Liver (tissue), 9 donors: Measurements from ENCODE around the gene ARID3A. TPM values are rescaled to one million over a fixed set of nuclear protein-coding genes. Genes with fewer than 3 reads are reported as not detected.
"Not testable (repeated sequence)": the region's sequence is repeated elsewhere in the genome, so short reads cannot be mapped to it uniquely, and the experiment has no call there.

Source experiments
- DNase-seq: peaks from one replicate; pipeline ENCODE4 v3.0.0-alpha.2; 2017; ENCODE audit warnings: low spot score
- H3K27ac ChIP-seq, 2 donors: one replicate each; pipeline ENCODE4 v1.7.0; 2013; ENCODE audit warnings: inconsistent platforms in 2 of 2, low read length in 2 of 2, control low read depth in 1 of 2, low read depth in 1 of 2, mild to moderate bottlenecking in 1 of 2
- H3K27me3 ChIP-seq, 4 donors: one replicate each; pipeline versions ENCODE4 v1.6.1 to v1.7.0; 2013; ENCODE audit warnings: low read length in 3 of 4, inconsistent platforms in 1 of 4, mild to moderate bottlenecking in 1 of 4, moderate library complexity in 1 of 4; ENCODE audit not compliant: control insufficient read depth in 4 of 4, insufficient read depth in 4 of 4
- H3K36me3 ChIP-seq, 4 donors: one replicate each; pipeline versions ENCODE4 v1.6.1 to v1.7.0; 2013; ENCODE audit warnings: low read length in 3 of 4, mild to moderate bottlenecking in 3 of 4, low read depth in 1 of 4, moderate library complexity in 1 of 4; ENCODE audit not compliant: control insufficient read depth in 4 of 4, insufficient read depth in 3 of 4
- H3K4me1 ChIP-seq, 4 donors: one replicate each; pipeline versions ENCODE4 v1.6.1 to v1.7.0; 2013; ENCODE audit warnings: low read length in 3 of 4, mild to moderate bottlenecking in 3 of 4, moderate library complexity in 1 of 4; ENCODE audit not compliant: control insufficient read depth in 4 of 4, insufficient read depth in 4 of 4
- H3K4me3 ChIP-seq, 3 donors: one replicate each; pipeline versions ENCODE4 v1.6.1 to v1.7.0; 2013; ENCODE audit warnings: low read length in 3 of 3, control low read depth in 1 of 3, low read depth in 1 of 3, mild to moderate bottlenecking in 1 of 3
- H3K9ac ChIP-seq, 2 donors: one replicate each; pipeline ENCODE4 v1.7.0; 2013; ENCODE audit warnings: low read length in 2 of 2, mild to moderate bottlenecking in 2 of 2, moderate library complexity in 2 of 2, control low read depth in 1 of 2, low read depth in 1 of 2
- H3K9me3 ChIP-seq, 4 donors: one replicate each; pipeline versions ENCODE4 v1.6.1 to v1.7.0; 2013; ENCODE audit warnings: low read length in 3 of 4; ENCODE audit not compliant: control insufficient read depth in 4 of 4
- CTCF ChIP-seq: fragments of 150-350 bp; IDR thresholded peaks from 2 replicates; pipeline ENCODE4 v1.5.1; 2017; ENCODE audit warnings: improper control_type of control experiment, low read depth, low read length; ENCODE audit not compliant: missing input control
- EGR1 ChIP-seq, 2 donors: IDR thresholded peaks; 2 replicates each; pipeline ENCODE4 v1.6.1; 2016 to 2018; ENCODE audit warnings: antibody characterized with exemption in 2 of 2, low read depth in 2 of 2
- FOXA1 ChIP-seq: IDR thresholded peaks from 2 replicates; pipeline ENCODE4 v1.6.1; 2016; ENCODE audit warnings: antibody characterized with exemption
- FOXA2 ChIP-seq: IDR thresholded peaks from 2 replicates; pipeline ENCODE4 v1.6.1; 2016; ENCODE audit warnings: antibody characterized with exemption
- GABPA ChIP-seq, 2 donors: IDR thresholded peaks in 1 of 2; conservative IDR thresholded peaks in 1 of 2; 2 replicates each; pipeline ENCODE4 v1.6.1; 2016; ENCODE audit warnings: antibody characterized with exemption in 2 of 2, mild to moderate bottlenecking in 1 of 2, moderate library complexity in 1 of 2
- HNF4G ChIP-seq: IDR thresholded peaks from 2 replicates; pipeline ENCODE4 v1.6.1; 2016; ENCODE audit warnings: antibody characterized with exemption
- SP1 ChIP-seq: IDR thresholded peaks from 2 replicates; pipeline ENCODE4 v1.6.1; 2018; ENCODE audit warnings: antibody characterized with exemption, mild to moderate bottlenecking
- WGBS: extraction: QIAGEN DNeasy Blood & Tissue Kit; methylation state at CpG from one replicate; pipeline ENCODE4 v1.1.7; 2013; 5-methylcytosine and 5-hydroxymethylcytosine counted together
- polyA plus RNA-seq, 2 donors: library from polyadenylated mRNA; stranded (reverse) in 1 of 2; unstranded in 1 of 2; fragments of 200-250 nt in 1 of 2; fragments of >200 nt in 1 of 2; fragmentation: Nextera tagmentation in 1 of 2; extraction: Ambion mirVana in 1 of 2; gene quantifications; one replicate each; pipeline versions ENCODE4 v1.2.1 to v1.2.3, GENCODE V29; 2013 to 2015
- total RNA-seq, 2 donors: library from RNA; depleted of rRNA; stranded (reverse); fragments of >200 nt; gene quantifications; one replicate each; pipeline ENCODE4 v1.2.3, GENCODE V29; 2014
- TF ChIP-seq, protein P1 (sequence below): IDR thresholded peaks from 2 replicates; pipeline ENCODE4 v1.6.1; 2016; ENCODE audit warnings: antibody characterized with exemption, mild to moderate bottlenecking
- donor health status: healthy.
- donor health status: healthy.
- donor health status: healthy.
- donor health status: healthy.
- donor health status: healthy.

ARID3A gene
- total and polyA plus RNA-seq, 4 donors = 0.74 to 42.4 (median 3.1) TPM

GRCh38 chr19:876780-877314, 49.0 kb upstream of the ARID3A start (continued):
- TF ChIP-seq, protein P1, sequence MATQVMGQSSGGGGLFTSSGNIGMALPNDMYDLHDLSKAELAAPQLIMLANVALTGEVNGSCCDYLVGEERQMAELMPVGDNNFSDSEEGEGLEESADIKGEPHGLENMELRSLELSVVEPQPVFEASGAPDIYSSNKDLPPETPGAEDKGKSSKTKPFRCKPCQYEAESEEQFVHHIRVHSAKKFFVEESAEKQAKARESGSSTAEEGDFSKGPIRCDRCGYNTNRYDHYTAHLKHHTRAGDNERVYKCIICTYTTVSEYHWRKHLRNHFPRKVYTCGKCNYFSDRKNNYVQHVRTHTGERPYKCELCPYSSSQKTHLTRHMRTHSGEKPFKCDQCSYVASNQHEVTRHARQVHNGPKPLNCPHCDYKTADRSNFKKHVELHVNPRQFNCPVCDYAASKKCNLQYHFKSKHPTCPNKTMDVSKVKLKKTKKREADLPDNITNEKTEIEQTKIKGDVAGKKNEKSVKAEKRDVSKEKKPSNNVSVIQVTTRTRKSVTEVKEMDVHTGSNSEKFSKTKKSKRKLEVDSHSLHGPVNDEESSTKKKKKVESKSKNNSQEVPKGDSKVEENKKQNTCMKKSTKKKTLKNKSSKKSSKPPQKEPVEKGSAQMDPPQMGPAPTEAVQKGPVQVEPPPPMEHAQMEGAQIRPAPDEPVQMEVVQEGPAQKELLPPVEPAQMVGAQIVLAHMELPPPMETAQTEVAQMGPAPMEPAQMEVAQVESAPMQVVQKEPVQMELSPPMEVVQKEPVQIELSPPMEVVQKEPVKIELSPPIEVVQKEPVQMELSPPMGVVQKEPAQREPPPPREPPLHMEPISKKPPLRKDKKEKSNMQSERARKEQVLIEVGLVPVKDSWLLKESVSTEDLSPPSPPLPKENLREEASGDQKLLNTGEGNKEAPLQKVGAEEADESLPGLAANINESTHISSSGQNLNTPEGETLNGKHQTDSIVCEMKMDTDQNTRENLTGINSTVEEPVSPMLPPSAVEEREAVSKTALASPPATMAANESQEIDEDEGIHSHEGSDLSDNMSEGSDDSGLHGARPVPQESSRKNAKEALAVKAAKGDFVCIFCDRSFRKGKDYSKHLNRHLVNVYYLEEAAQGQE = no peak
- TF ChIP-seq SP1 (no peak), FOXA2 (no peak), EGR1 (IDR thresholded peaks at IDR 0.05; ENCODE audit: low read depth in 2 of 2) (no peak)

DNA sequence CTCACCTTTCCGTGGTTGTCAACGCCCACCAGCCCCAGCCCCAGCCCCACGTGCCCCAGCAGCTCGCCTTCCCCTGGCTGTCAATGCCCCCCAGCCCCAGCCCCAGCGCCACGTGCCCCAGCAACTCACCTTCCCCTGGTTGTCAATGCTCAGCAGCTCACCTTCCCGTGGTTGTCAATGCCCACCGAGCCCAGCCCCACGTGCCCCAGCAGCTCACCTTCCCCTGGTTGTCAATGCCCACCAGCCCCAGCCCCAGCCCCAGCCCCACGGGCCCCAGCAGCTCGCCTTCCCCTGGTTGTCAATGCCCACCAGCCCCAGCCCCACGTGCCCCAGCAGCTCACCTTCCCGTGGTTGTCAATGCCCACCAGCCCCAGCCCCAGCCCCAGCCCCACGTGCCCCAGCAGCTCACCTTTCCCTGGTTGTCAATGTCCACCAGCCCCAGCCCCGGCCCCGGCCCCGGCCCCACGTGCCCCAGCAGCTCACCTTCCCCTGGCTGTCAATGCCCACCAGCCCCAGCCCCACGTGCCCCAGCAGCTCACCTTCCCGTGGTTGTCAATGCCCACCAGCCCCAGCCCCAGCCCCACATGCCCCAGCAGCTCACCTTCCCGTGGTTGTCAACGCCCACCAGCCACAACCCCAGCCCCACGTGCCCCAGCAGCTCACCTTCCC, 47.7 kb upstream of the ARID3A start:
- DNase-seq, H3K27ac ChIP-seq, H3K27me3 ChIP-seq, H3K9ac ChIP-seq, H3K4me1 ChIP-seq, H3K4me3 ChIP-seq, H3K9me3 ChIP-seq: not testable (repeated sequence)
- H3K36me3 ChIP-seq = peaks cover 5 to 49% (median 12%) of the 10 kb centered on the region in 4 donors
- 88% methylated on average over 23 of the region's 23 CpGs for WGBS

- DNase-seq, H3K9ac ChIP-seq, H3K27me3 ChIP-seq, H3K4me3 ChIP-seq, H3K4me1 ChIP-seq, H3K9me3 ChIP-seq, H3K27ac ChIP-seq: not testable (repeated sequence)
- H3K36me3 ChIP-seq = peaks cover 3 to 50% (median 11%) of the 10 kb centered on the region in 4 donors
- 86% methylated on average over 24 of the region's 24 CpGs for WGBS
Observed at GRCh38 chr19:878751-879561, 46.9 kb upstream of the ARID3A start.

DNA sequence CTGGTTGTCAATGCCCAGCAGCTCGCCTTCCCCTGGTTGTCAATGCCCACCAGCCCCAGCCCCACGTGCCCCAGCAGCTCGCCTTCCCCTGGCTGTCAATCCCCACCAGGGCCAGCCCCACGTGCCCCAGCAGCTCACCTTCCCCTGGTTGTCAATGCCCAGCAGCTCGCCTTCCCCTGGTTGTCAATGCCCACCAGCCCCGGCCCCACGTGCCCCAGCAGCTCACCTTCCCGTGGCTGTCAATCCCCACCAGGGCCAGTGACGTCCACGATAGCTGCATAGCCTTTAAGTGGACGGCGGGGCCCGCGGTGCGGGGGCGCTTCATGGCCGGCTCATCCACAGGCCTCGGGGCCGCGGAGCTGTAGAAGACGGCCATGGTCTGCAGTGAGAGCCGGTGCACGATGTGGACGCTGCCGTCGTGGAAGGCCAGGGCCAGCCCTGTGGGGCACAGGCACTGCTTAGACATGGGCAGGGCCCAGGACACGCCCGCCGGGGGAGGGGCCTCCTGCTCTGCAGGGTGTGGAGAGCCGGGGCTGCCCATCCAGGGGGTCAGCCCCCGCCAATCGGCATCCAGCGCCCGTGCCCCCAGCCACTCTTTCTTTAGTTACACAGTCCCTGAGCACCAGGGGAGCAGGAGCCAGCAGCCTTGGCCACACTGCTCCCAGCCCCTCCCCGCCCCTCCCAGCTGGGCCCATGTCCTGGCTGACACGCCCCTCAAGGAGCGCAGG, 46.0 kb upstream of the ARID3A start:
- no peak overlapping the region for H3K27ac ChIP-seq
- TF ChIP-seq HNF4G = no peak
- no peak for TF ChIP-seq FOXA2
- no peak for TF ChIP-seq FOXA1
- no peak for TF ChIP-seq SP1
- no peak for TF ChIP-seq GABPA (IDR thresholded peaks at IDR 0.05 in 1 of 2, conservative IDR thresholded peaks at IDR 0.05 in 1 of 2)
- TF ChIP-seq CTCF = no peak
- H3K4me1 ChIP-seq = no peaks in the 10 kb centered on the region
- H3K9me3 ChIP-seq = no peaks in the 10 kb centered on the region
- DNase-seq = no peak
- H3K27me3 ChIP-seq = no peaks in the 10 kb centered on the region
- WGBS = 92% methylated on average over 37 of the region's 37 CpGs
- H3K4me3 ChIP-seq = no peak overlapping the region
- H3K9ac ChIP-seq = no peak overlapping the region
- peaks cover 3 to 52% (median 12%) of the 10 kb centered on the region in 4 donors for H3K36me3 ChIP-seq
